IMR-90 (cell line): ENCODE measurements around the gene TBC1D22A. TPM values are rescaled to one million over a fixed set of nuclear protein-coding genes. Genes with fewer than 3 reads are reported as not detected.

Source experiments
- ATAC-seq: fragments of 200-7000 bp; cut with Tn5 transposase; 2 replicates; pipeline ENCODE4 v1.9.1; 2020; ENCODE audit warnings: low read depth, mild to moderate bottlenecking, moderate library complexity
- BruUV-seq: library from RNA; stranded (reverse); fragments of 400-500 nt; replicated peaks from 2 replicates; lab custom pipeline; 2021; lab: Mats Ljungman, UMichigan
- CTCF ChIA-PET: fragments of 300-600 bp; formaldehyde crosslinking; extraction: SDS; loops from one replicate; lab custom pipeline; 2021; ENCODE audit warnings: antibody characterized with exemption; lab: Yijun Ruan, JAX
- POLR2A ChIA-PET: fragments of 300-600 bp; sonication (Branson Sonifier 250); formaldehyde crosslinking; loops from one replicate; lab custom pipeline; 2022; ENCODE audit warnings: antibody characterized with exemption; ENCODE audit not compliant: unreplicated experiment; lab: Charles Lee
- DNase-seq: peaks from one replicate; pipeline ENCODE4 v3.0.0; 2013
- H2AFZ ChIP-seq: replicated peaks from 2 replicates; pipeline ENCODE3; 2013; ENCODE audit warnings: low read length, mild to moderate bottlenecking; ENCODE audit not compliant: poor library complexity
- H2AK5ac ChIP-seq: 2 replicates; pipeline ENCODE4 v1.6.1; 2013; ENCODE audit warnings: low read depth, low read length, inconsistent platforms
- H2AK9ac ChIP-seq: replicated peaks from 2 replicates; pipeline ENCODE3; 2013; ENCODE audit warnings: mild to moderate bottlenecking, low read depth, low read length, moderate library complexity; ENCODE audit not compliant: poor library complexity
- H2BK120ac ChIP-seq: 2 replicates; pipeline ENCODE4 v1.6.1; 2013; ENCODE audit warnings: low read depth, low read length, inconsistent platforms
- H2BK15ac ChIP-seq: 3 replicates; pipeline ENCODE4 v1.6.1; 2013; ENCODE audit warnings: low read depth, low read length, inconsistent platforms
- H2BK20ac ChIP-seq: 2 replicates; pipeline ENCODE4 v1.6.1; 2013; ENCODE audit warnings: low read depth, mild to moderate bottlenecking, inconsistent platforms, low read length, moderate library complexity
- H2BK5ac ChIP-seq: 2 replicates; pipeline ENCODE4 v1.6.1; 2013; ENCODE audit warnings: mild to moderate bottlenecking, low read depth, low read length, inconsistent platforms; ENCODE audit not compliant: poor library complexity, severe bottlenecking
- H3K14ac ChIP-seq: replicated peaks from 2 replicates; pipeline ENCODE4 v1.6.1; 2013; ENCODE audit warnings: low read depth, low read length, inconsistent platforms
- H3K18ac ChIP-seq: 2 replicates; pipeline ENCODE4 v1.6.1; 2013; ENCODE audit warnings: low read depth, low read length, control low read depth
- H3K23ac ChIP-seq: 2 replicates; pipeline ENCODE4 v1.6.1; 2013; ENCODE audit warnings: low read depth, low read length, inconsistent platforms
- H3K27ac ChIP-seq: 2 replicates; pipeline ENCODE4 v1.5.1; 2013; ENCODE audit warnings: mild to moderate bottlenecking, control low read depth, low read length; ENCODE audit not compliant: insufficient read depth
- H3K27me3 ChIP-seq: 2 replicates; pipeline ENCODE4 v1.6.1; 2013; ENCODE audit warnings: low read length; ENCODE audit not compliant: control insufficient read depth, insufficient read depth
- H3K36me3 ChIP-seq: 2 replicates; pipeline ENCODE4 v1.6.1; 2013; ENCODE audit warnings: low read length, mixed read lengths; ENCODE audit not compliant: control insufficient read depth, insufficient read depth
- H3K4ac ChIP-seq: 2 replicates; pipeline ENCODE4 v1.6.1; 2013; ENCODE audit warnings: low read depth, low read length, inconsistent platforms
- H3K4me1 ChIP-seq: 2 replicates; pipeline ENCODE4 v1.6.1; 2013; ENCODE audit warnings: low read length, mixed read lengths; ENCODE audit not compliant: control insufficient read depth, insufficient read depth
- H3K4me2 ChIP-seq: 2 replicates; pipeline ENCODE4 v1.6.1; 2013; ENCODE audit warnings: low read depth, mild to moderate bottlenecking, control low read depth, low read length, moderate library complexity
- H3K4me3 ChIP-seq: 2 replicates; pipeline ENCODE4 v1.5.1; 2013; ENCODE audit warnings: low read depth, mild to moderate bottlenecking, control low read depth, low read length, moderate library complexity; ENCODE audit not compliant: insufficient read depth
- H3K56ac ChIP-seq: 2 replicates; pipeline ENCODE4 v1.6.1; 2013; ENCODE audit warnings: low read length, inconsistent platforms; ENCODE audit not compliant: insufficient read depth; ENCODE audit errors: extremely low read depth
- H3K79me1 ChIP-seq, 2 experiments: 2 replicates each; pipeline ENCODE4 v1.6.1; 2013; ENCODE audit warnings: low read length in 2 of 2, inconsistent platforms in 1 of 2, low read depth in 1 of 2
- H3K9ac ChIP-seq: 2 replicates; pipeline ENCODE4 v1.6.1; 2013; ENCODE audit warnings: low read depth, low read length, control low read depth
- H3K9me1 ChIP-seq: 2 replicates; pipeline ENCODE4 v1.6.1; 2013; ENCODE audit warnings: low read length, inconsistent platforms; ENCODE audit not compliant: insufficient read depth
- H3K9me3 ChIP-seq: 2 replicates; pipeline ENCODE4 v1.6.1; 2013; ENCODE audit warnings: low read length; ENCODE audit not compliant: control insufficient read depth, insufficient read depth
- H4K20me1 ChIP-seq: 2 replicates; pipeline ENCODE4 v1.6.1; 2013; ENCODE audit warnings: low read length, inconsistent platforms; ENCODE audit not compliant: insufficient read depth
- H4K5ac ChIP-seq: 2 replicates; pipeline ENCODE4 v1.6.1; 2013; ENCODE audit warnings: mild to moderate bottlenecking, low read depth, low read length, control low read depth
- H4K8ac ChIP-seq, 2 experiments: 2 replicates each; pipeline ENCODE4 v1.6.1; 2013; ENCODE audit warnings: low read depth in 2 of 2, low read length in 2 of 2, control low read depth in 1 of 2, inconsistent platforms in 1 of 2
- H4K91ac ChIP-seq: 2 replicates; pipeline ENCODE4 v1.6.1; 2013; ENCODE audit warnings: low read depth, low read length, inconsistent platforms; ENCODE audit not compliant: insufficient read depth
- BHLHE40 ChIP-seq: fragments of 150-350 bp; IDR thresholded peaks from 2 replicates; pipeline ENCODE4 v1.6.1; 2016; ENCODE audit warnings: mild to moderate bottlenecking, low read depth, low read length
- CEBPB ChIP-seq: IDR thresholded peaks from 2 replicates; pipeline ENCODE4 v1.6.1; 2012; ENCODE audit warnings: low read depth, low read length, improper control_type of control experiment
- CHD1 ChIP-seq: IDR thresholded peaks from 2 replicates; pipeline ENCODE4 v1.6.1; 2012; ENCODE audit warnings: low read depth, low read length, improper control_type of control experiment
- CTCF ChIP-seq: conservative IDR thresholded peaks from 2 replicates; pipeline ENCODE4 v1.5.1; 2012; ENCODE audit warnings: mild to moderate bottlenecking, low read depth, low read length, improper control_type of control experiment
- MXI1 ChIP-seq: IDR thresholded peaks from 2 replicates; pipeline ENCODE4 v1.6.1; 2012; ENCODE audit warnings: low read depth, mild to moderate bottlenecking, low read length, moderate library complexity, borderline replicate concordance
- POLR2A ChIP-seq: IDR thresholded peaks from 2 replicates; pipeline ENCODE4 v1.6.1; 2012; ENCODE audit warnings: mild to moderate bottlenecking, low read depth, low read length
- USF2 ChIP-seq: fragments of 150-350 bp; IDR thresholded peaks from 2 replicates; pipeline ENCODE4 v1.6.1; 2017; ENCODE audit warnings: mild to moderate bottlenecking, antibody characterized with exemption, low read length, low read depth
- WGBS, 2 experiments: methylation state at CpG; one replicate each; pipeline versions ENCODE4 v1.1.5 to v1.1.7; 2013; ENCODE audit warnings: missing lambda C conversion rate in 2 of 2; ENCODE audit not compliant: insufficient read length in 1 of 2; ENCODE audit errors: extremely low coverage in 2 of 2; 5-methylcytosine and 5-hydroxymethylcytosine counted together
- dilution Hi-C: fragments of 300-500 bp; cut with HindIII; formaldehyde crosslinking; loops from one replicate; pipeline ENCODE4 v1.14.3; 2018; ENCODE audit warnings: low sequenced_read_pairs; ENCODE audit not compliant: unreplicated experiment
- in situ Hi-C: fragments of 300-500 bp; cut with MboI; formaldehyde crosslinking; loops from 3 replicates; pipeline ENCODE4 v1.14.3; 2019; ENCODE audit warnings: low sequenced_read_pairs, inconsistent platforms, mixed read lengths
- intact Hi-C: fragments of 100-400 bp; cut with micrococcal nuclease; formaldehyde crosslinking; loops from 2 replicates; pipeline ENCODE4 v1.10.0; 2022
- polyA plus RNA-seq, 3 experiments: library from polyadenylated mRNA; depleted of rRNA; stranded (reverse); fragments of >200 nt; gene quantifications; 2 replicates each; pipeline ENCODE4 v1.2.3, GENCODE V29; 2012; ENCODE audit warnings: low replicate concordance in 1 of 3
- total RNA-seq: library from RNA; depleted of rRNA; stranded (reverse); fragments of >200 nt; gene quantifications from 2 replicates; pipeline ENCODE4 v1.2.3, GENCODE V29; 2012

Gene TBC1D22A
- total and polyA plus RNA-seq, 2 of the 4 experiments (the other 2 are of a cell fraction) = 9.0 to 16.7 TPM

- H3K27ac ChIP-seq = no peak overlapping the region
- TF ChIP-seq CTCF (no peak), CEBPB (no peak), USF2 (no peak), MXI1 (no peak), BHLHE40 (no peak), POLR2A (no peak), CHD1 (no peak)
- H3K9me3 ChIP-seq = no peaks in the 10 kb centered on the region
- peaks cover 29% of the 10 kb centered on the region for H3K36me3 ChIP-seq
- CTCF ChIA-PET = no interaction called here
- no peak for DNase-seq
- no peak for ATAC-seq
- WGBS, 2 experiments = 94% methylated on average over 14 of the region's 23 CpGs; no CpG with 5 or more reads in 1 of the 2 experiments
- no peak overlapping the region for H2AK5ac ChIP-seq
- dilution Hi-C loops = no loop called here
- H2BK15ac ChIP-seq = no peak overlapping the region
- no peak overlapping the region for H2BK20ac ChIP-seq
- intact Hi-C loops = loop anchor here (10.0 kb wide), 1 partner anchor 171 kb away; no protein-coding TSS in a partner anchor
- peaks cover 8% of the 10 kb centered on the region for H3K9me1 ChIP-seq
- H3K27me3 ChIP-seq = no peaks in the 10 kb centered on the region
- H3K14ac ChIP-seq = no peak overlapping the region
- in situ Hi-C loops = no loop called here
- H2BK120ac ChIP-seq = no peak overlapping the region
- no peak overlapping the region for H4K5ac ChIP-seq
- POLR2A ChIA-PET = no interaction called here
- H3K18ac ChIP-seq = no peak overlapping the region
- no peak overlapping the region for H2AK9ac ChIP-seq
- no peak overlapping the region for H4K91ac ChIP-seq
- H3K4me1 ChIP-seq = peaks cover 9% of the 10 kb centered on the region
- H2AFZ ChIP-seq = no peak overlapping the region
- no peak overlapping the region for H3K4me2 ChIP-seq
- H3K23ac ChIP-seq = no peak overlapping the region
- H2BK5ac ChIP-seq = no peak overlapping the region
- H3K4me3 ChIP-seq = no peak overlapping the region
- H4K8ac ChIP-seq = no peak overlapping the region
- H3K56ac ChIP-seq = no peak overlapping the region
- H3K4ac ChIP-seq = no peak overlapping the region
- no peak overlapping the region for H3K9ac ChIP-seq
- H3K79me1 ChIP-seq = peaks cover 16 to 54% of the 10 kb centered on the region in 2 experiments
- no TSS peak for BruUV-seq
- H4K20me1 ChIP-seq = peaks cover 6% of the 10 kb centered on the region; the same call in 1 of the 2 replicates
These were observed 31.0 kb downstream of the TBC1D22A start for GRCh38 chr22:46793497-46793896.
